Neutrophil (primary cell): ENCODE measurements around the gene IP6K2.

Experiments used
- H3K27ac ChIP-seq: fragments of 200-600 bp; sonication (generic); 2 replicates; pipeline ENCODE4 v1.5.1; 2016; ENCODE audit warnings: mild to moderate bottlenecking, moderate library complexity
- H3K27me3 ChIP-seq: fragments of 200-600 bp; sonication (generic); 2 replicates; pipeline ENCODE4 v1.6.0; 2016; ENCODE audit warnings: mild to moderate bottlenecking
- H3K36me3 ChIP-seq: fragments of 200-600 bp; sonication (generic); 2 replicates; pipeline ENCODE4 v1.5.1; 2017
- H3K4me1 ChIP-seq, 2 experiments: fragments of 200-600 bp in 1 of 2; sonication (generic) in 1 of 2; 1 replicate in 1 of 2; 2 replicates in 1 of 2; pipeline versions ENCODE4 v1.5.1 to v1.6.1; 2013 to 2016; ENCODE audit warnings: low read depth in 1 of 2, low read length in 1 of 2, mild to moderate bottlenecking in 1 of 2, moderate library complexity in 1 of 2; ENCODE audit not compliant: control insufficient read depth in 1 of 2, insufficient read depth in 1 of 2
- H3K4me3 ChIP-seq, 2 experiments: fragments of 200-600 bp in 1 of 2; sonication (generic) in 1 of 2; 1 replicate in 1 of 2; 2 replicates in 1 of 2; pipeline ENCODE4 v1.5.1; 2013 to 2016; ENCODE audit warnings: low read depth in 1 of 2, low read length in 1 of 2, mild to moderate bottlenecking in 1 of 2, moderate library complexity in 1 of 2
- H3K9me3 ChIP-seq: fragments of 200-600 bp; sonication (generic); 2 replicates; pipeline ENCODE4 v1.5.1; 2016
- CTCF ChIP-seq: fragments of 200-600 bp; sonication (generic); IDR thresholded peaks from 2 replicates; pipeline ENCODE4 v1.5.1; 2016; ENCODE audit warnings: antibody characterized with exemption

Gene IP6K2

GRCh38 chr3:48685603-48686511 lies 31.2 kb downstream of the IP6K2 start, which contains the start of gene NCKIPSD:
TSS of gene NCKIPSD (minus strand) at chr3:48685915. CDS start at chr3:48685807, 108 bp downstream.
- H3K4me3 ChIP-seq, result peak within 1 kb of the TSS; percentile 69 to 98
- peak within 1 kb of the TSS; percentile 75 for H3K27ac ChIP-seq
- no peaks in the 10 kb centered on the region for H3K9me3 ChIP-seq
- no peaks in the 10 kb centered on the region for H3K27me3 ChIP-seq
- H3K36me3 ChIP-seq, result peaks cover 51% of the 10 kb centered on the region
- H3K4me1 ChIP-seq, result peaks cover 14 to 20% of the 10 kb centered on the region in 2 experiments
- TF ChIP-seq CTCF, result peak; percentile 96

DNA sequence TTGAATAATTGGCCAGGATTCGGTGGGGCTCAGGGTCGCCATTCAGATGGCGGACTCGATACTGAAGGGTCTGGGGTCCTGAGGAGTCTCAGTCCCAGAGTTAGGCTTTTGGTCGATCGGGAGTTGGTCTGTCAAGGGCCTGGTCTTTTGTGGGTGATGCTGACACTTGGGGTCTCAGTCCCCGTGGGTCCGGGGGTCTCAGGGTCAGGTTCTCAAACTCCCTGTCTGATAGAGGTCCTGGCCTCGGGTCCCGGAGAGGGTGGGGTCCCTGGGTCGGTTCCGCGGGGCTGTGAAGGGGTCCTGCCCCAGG lies 31.8 kb downstream of the IP6K2 start:
- peaks cover 14 to 20% of the 10 kb centered on the region in 2 experiments for H3K4me1 ChIP-seq
- no peaks in the 10 kb centered on the region for H3K9me3 ChIP-seq
- peak overlapping the region; percentile 75 for H3K27ac ChIP-seq
- TF ChIP-seq CTCF, result no peak
- peaks cover 53% of the 10 kb centered on the region for H3K36me3 ChIP-seq
- H3K4me3 ChIP-seq, result peak overlapping the region; percentile 69 to 98
- H3K27me3 ChIP-seq, result no peaks in the 10 kb centered on the region

- H3K9me3 ChIP-seq, result no peaks in the 10 kb centered on the region
- H3K4me1 ChIP-seq, result peaks cover 14 to 20% of the 10 kb centered on the region in 2 experiments
- no peaks in the 10 kb centered on the region for H3K27me3 ChIP-seq
- no peak for TF ChIP-seq CTCF
- no peak overlapping the region for H3K27ac ChIP-seq
- H3K36me3 ChIP-seq, result peaks cover 52% of the 10 kb centered on the region
- no peak overlapping the region for H3K4me3 ChIP-seq
Observed at GRCh38 chr3:48684480-48685143, 32.4 kb downstream of the IP6K2 start.

- no peaks in the 10 kb centered on the region for H3K27me3 ChIP-seq
- H3K4me3 ChIP-seq, result no peak overlapping the region
- no peaks in the 10 kb centered on the region for H3K9me3 ChIP-seq
- H3K27ac ChIP-seq, result no peak overlapping the region
- H3K36me3 ChIP-seq, result peaks cover 50% of the 10 kb centered on the region
- H3K4me1 ChIP-seq, result peaks cover 14 to 20% of the 10 kb centered on the region in 2 experiments
- no peak for TF ChIP-seq CTCF
Observed at GRCh38 chr3:48684054-48684349, 33.0 kb downstream of the IP6K2 start.

- Histone ChIP-seq H3K36me3 (peaks cover 50% of the 10 kb centered on the region), H3K9me3 (no peaks in the 10 kb centered on the region), H3K4me1 (peaks cover 14 to 20% of the 10 kb centered on the region in 2 experiments), H3K27ac (no peak overlapping the region), H3K4me3 (no peak overlapping the region), H3K27me3 (no peaks in the 10 kb centered on the region)
- TF ChIP-seq CTCF, result no peak
Observed at GRCh38 chr3:48682786-48683185, 34.2 kb downstream of the IP6K2 start.
